Subcutaneous adipose tissue (tissue), 4 donors: ENCODE results near the gene POLG. TPM values are rescaled to one million over a fixed set of nuclear protein-coding genes. Genes with fewer than 3 reads are reported as not detected.

ENCODE experiments used
- CTCF ChIP-seq: fragments of 450-650 bp; IDR thresholded peaks from one replicate; pipeline ENCODE4 v1.5.1; 2016; ENCODE audit warnings: low read depth, mild to moderate bottlenecking, control low read depth, antibody characterized with exemption, moderate library complexity
- total RNA-seq, 4 donors: library from RNA; depleted of rRNA; stranded (reverse); fragments of >200 nt; gene quantifications; one replicate each; pipeline ENCODE4 v1.1.0, GENCODE V29; 2016

POLG gene
- total RNA-seq, 4 donors from 2014 or later, result 37.3 to 111 (median 53.3) TPM

- TF ChIP-seq CTCF, result no peak
Observed at GRCh38 chr15:89333011-89333860, 1.4 kb downstream of the POLG start.

DNA sequence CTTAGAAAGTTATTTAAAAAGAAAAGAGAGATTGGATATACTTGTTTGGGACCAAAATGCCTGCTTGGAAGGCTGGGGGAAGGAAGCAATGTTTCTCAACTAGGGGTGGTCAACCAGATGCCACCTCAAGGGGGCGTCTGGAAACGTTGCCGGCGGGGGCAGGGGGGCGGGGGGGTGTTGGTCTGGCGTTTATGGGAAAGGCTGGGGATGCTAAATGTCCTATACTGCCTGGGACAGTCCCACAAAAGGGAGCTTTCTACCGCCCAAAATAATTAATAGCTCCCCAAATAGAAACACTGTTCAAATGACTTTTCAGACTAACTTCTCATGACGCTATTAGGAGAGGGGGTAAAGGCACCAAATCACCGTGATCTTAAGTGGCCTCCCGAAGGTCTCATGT lies 2.2 kb downstream of the POLG start:
- TF ChIP-seq CTCF, result no peak

DNA sequence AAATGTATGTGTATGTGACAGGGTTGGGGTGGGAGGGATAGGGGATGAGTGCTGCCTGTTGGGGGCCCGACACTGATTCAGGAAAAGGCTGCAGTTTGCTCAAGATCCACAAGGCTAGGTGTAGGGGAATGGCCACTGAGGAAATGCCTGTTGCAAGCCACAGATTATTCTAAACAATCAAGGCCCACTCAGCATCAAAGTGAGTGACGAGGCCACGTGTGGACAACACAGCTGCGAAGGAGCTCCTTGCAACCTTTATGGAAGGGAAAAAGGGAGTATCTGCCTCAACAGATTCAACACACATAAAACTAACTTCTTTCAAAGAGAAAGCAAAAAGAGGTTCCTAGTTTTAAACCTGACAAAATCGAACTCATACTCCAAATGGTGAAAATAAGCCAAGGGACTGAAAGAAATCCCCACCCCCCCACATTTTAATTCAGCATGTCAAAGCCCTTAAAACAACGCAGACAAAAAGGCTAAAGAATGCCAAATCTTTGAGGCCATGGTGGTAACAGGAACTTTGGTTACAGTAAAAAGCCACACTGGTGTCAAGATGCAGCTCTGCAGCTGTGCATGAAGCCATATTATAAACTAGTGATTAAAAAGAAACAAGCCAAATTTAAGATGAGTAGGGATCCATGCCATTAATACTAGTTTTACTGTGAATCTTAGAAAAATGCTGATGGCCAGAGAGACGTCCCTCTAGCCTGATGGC lies 3.6 kb downstream of the POLG start:
- no peak for TF ChIP-seq CTCF

DNA sequence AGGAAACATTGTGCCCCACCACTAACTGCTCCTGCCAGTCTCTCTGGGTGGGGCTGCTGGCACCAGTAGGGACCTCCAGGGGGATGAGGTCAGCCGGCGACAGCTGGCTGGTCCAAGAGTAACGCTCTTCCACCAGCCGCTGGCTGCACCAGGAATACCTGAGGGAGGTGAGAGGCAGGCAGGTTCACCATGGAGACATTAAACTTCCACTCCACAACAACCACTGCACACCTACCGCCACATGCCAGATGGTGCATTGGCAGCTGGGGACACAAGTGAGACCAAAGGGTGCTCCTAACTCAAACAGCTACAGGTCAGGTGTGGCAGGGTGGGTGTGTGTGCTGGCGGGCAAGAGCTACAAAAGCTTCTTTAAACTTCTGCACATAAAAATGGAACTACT lies 4.5 kb downstream of the POLG start:
- TF ChIP-seq CTCF, result no peak

- no peak for TF ChIP-seq CTCF
Observed at GRCh38 chr15:89329329-89330084, 5.1 kb downstream of the POLG start.

DNA sequence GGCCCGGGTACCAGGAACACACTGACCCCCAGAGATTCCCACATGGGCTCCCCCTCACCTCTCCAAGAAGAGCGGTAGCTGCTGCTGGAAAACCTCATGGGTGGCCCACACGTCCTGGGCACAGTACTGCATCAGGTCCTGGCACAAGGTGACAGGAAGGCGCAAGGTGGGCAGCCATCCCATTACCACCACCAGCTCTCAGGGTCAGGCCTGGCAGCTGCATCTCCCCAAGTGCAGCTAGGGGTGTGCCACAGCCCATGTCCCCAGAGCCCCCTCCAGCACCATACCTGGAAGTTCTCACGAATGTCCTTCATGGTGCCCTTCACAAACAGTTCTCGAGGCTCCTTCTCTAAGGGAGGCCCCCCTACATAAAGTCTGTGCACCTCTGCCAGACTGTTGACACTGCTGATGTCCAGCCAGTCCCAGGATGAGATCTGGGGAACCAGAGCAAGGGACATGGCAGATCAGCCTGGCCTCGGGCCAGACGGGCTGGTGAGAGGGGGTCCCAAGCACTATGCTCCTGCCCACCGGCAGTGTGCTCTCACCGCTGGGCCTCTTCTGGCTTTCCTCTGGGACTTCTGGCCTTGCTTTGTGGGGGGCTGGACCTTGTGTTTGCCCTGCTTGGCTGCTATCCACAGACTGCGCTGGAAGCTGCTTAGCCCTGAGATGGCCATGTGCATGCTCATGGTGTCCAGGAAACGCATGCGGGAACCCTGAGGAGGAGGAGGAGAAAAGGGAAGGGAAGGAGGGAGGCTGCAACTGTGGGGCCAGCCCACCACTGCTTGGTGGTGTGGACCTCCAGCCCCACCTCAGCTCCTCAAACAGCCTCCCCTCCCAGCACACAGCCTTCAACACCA lies 6.0 kb downstream of the POLG start:
- TF ChIP-seq CTCF, result no peak
